ENCODE data around the gene KLC1.

Gene KLC1

DNA sequence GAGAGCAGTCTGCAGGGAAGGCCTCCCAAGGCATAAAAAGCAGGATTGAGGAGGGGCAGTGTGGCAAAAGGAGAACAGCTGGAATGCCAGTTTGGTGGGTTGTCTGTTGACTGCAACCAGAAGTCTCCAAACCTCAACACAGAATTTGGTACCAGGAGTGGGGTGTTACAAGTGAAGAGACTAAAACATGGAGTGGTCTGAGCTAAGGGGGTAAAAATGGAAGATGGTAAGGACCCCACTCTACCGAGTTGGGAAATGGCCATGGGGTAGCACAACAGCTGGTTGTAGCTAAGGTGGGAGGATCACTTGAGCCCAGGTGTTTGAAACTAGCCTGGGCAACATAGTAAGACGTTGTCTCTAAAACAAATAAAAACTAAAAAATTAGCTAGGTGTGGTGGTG, 17.8 kb upstream of the KLC1 start:
- Mint-ChIP-seq H3K4me1 (ENCODE audit: low read depth in 2 of 2) (peaks cover 18% of the 10 kb centered on the region in 2 donors), H3K9me3 (peaks cover 5 to 9% of the 10 kb centered on the region in 2 donors), H3K27ac (no peak overlapping the region), H3K27me3 (peaks cover 7 to 9% of the 10 kb centered on the region in 2 donors), H3K4me3 (no peak overlapping the region), H3K36me3 (ENCODE audit: insufficient read depth) (peaks cover 6% of the 10 kb centered on the region)
- no peak for DNase-seq
- ATAC-seq (replicated peaks) = no peak

DNA sequence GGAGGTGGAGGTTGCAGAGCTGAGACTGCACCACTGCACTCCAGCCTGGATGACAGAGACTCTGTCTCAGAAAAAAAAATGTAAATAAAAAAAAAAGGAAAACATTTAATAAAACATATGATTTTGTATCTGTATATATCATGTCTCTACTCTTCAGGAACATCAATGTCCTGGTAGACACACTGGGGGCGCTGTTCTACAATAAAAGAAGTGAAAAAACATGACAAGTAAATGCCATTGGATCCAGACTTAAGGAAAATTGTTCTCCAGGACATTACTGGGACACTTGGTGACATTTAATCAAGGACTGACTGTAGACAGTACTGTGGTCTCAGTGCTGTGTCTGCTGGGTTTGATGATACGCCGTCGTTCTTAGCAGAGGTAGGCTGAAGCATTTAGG, 15.5 kb upstream of the KLC1 start:
- Mint-ChIP-seq H3K4me1 (ENCODE audit: low read depth in 2 of 2) (no peaks in the 10 kb centered on the region), H3K4me3 (no peak overlapping the region), H3K27ac (no peak overlapping the region), H3K36me3 (ENCODE audit: insufficient read depth) (peaks cover 4% of the 10 kb centered on the region), H3K9me3 (peaks cover 5 to 9% of the 10 kb centered on the region in 2 donors), H3K27me3 (peaks cover 7 to 9% of the 10 kb centered on the region in 2 donors)
- no peak for ATAC-seq (replicated peaks)
- no peak for DNase-seq

DNA sequence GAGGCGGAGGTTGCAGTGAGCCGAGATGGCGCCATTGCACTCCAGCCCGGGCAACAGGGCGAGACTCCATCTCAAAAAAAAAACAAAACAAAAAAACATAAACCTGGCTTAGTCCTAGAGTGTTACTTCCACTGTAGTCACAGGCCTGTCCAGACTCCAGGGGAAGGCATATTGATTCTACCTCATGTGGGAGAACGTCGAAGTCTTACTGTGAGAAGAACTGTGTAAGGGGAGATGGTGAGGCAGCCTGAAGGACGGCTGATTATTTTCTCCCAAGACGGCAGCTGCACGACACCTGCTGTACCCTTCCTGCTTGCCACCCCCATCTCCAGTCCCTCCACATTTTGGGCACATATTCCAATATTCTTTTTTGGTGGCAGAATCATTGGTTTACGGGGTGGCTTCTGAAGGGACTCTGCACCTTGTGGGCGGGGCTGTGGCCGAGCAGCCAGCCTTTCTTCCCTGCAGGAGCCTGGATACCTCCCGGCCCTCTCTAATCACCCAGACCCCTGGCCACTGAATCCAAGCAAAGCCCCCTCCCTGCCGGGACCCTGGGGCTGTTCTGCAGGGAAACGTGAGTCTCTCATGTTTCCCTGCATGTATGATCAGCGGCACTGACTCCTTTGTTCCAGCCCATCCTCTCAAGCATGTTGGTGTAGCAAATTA, 12.2 kb upstream of the KLC1 start:
- Mint-ChIP-seq H3K27ac (peak overlapping the region in 1 of 2 donors; percentile 41), H3K36me3 (ENCODE audit: insufficient read depth) (peaks cover 4% of the 10 kb centered on the region), H3K27me3 (no peaks in the 10 kb centered on the region), H3K4me3 (no peak overlapping the region), H3K4me1 (ENCODE audit: low read depth in 2 of 2) (no peaks in the 10 kb centered on the region), H3K9me3 (no peaks in the 10 kb centered on the region)
- DNase-seq = no peak
- ATAC-seq (replicated peaks) = no peak

DNA sequence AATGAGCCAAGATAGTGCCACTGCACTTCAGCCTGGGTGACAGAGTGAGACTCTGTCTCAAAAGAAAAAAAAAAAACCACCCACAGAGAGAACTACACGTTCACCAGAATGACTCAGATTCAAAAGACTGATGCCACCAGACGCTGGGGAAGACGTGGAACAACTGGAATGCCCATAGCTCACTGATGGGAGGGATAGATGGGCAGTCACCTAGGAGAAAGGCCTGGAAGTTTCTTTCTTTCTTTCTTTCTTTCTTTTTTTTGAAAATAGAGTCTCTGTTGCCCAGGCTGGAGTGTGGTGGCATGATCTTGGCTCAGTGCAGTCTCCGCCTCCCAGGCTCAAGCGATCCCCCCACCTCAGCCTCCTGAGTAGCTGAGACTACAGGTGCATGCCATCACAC, 10.0 kb upstream of the KLC1 start:
- Mint-ChIP-seq H3K27me3 (no peaks in the 10 kb centered on the region), H3K27ac (no peak overlapping the region), H3K36me3 (ENCODE audit: insufficient read depth) (peaks cover 4% of the 10 kb centered on the region), H3K4me3 (no peak overlapping the region), H3K4me1 (ENCODE audit: low read depth in 2 of 2) (no peaks in the 10 kb centered on the region), H3K9me3 (no peaks in the 10 kb centered on the region)
- no peak for ATAC-seq (replicated peaks)
- DNase-seq = no peak

DNA sequence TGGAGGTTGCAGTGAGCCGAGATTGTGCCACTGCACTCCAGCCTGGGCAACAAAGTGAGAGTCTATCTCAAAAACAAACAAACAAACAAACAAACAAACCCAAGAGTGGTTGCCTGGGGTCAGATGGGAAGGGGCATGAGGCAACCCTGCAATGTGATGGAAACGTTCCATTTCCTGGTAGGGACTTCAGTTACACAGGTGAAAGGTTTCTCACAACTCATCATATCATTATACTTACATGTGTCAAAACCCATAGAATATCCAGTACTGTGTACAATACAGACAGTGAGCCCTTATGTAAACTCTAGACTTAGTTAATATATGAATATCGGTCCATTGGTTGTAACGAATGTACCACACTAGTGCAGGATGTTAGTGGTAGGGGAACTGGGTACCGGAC, 7.2 kb upstream of the KLC1 start:
- no peak for ATAC-seq (replicated peaks)

DNA sequence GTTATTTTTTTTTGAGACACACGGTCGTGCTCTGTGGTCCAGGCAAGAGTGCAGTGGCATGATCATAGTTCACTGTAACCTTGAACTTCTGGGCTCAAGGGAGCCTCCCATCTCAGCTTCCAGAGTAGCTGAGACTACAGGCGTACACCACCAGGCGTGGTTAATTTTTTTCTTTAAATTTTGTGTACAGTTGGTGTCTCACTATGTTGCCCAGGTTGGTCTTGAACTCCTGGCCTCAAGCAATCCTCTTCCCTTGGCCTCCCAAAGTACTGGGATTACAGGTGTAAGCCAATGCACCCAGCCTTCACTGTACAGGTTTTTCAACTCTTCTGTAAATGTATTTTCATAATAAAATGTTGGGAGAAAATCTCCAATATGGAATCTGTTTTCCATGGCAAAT, 5.7 kb upstream of the KLC1 start:
- Mint-ChIP-seq H3K36me3 (ENCODE audit: insufficient read depth) (peaks cover 16% of the 10 kb centered on the region), H3K27ac (no peak overlapping the region), H3K4me1 (ENCODE audit: low read depth in 2 of 2) (peaks cover 11 to 14% of the 10 kb centered on the region in 2 donors), H3K4me3 (no peak overlapping the region), H3K9me3 (no peaks in the 10 kb centered on the region), H3K27me3 (no peaks in the 10 kb centered on the region)
- DNase-seq = no peak
- ATAC-seq (replicated peaks) = no peak

More for the DNA sequence above, 7.2 kb upstream of the KLC1 start:
- Mint-ChIP-seq H3K4me3 (no peak overlapping the region), H3K27ac (no peak overlapping the region), H3K4me1 (ENCODE audit: low read depth in 2 of 2) (peaks cover 7 to 12% of the 10 kb centered on the region in 2 donors), H3K9me3 (no peaks in the 10 kb centered on the region), H3K27me3 (no peaks in the 10 kb centered on the region), H3K36me3 (ENCODE audit: insufficient read depth) (peaks cover 10% of the 10 kb centered on the region)
- no peak for DNase-seq

DNA sequence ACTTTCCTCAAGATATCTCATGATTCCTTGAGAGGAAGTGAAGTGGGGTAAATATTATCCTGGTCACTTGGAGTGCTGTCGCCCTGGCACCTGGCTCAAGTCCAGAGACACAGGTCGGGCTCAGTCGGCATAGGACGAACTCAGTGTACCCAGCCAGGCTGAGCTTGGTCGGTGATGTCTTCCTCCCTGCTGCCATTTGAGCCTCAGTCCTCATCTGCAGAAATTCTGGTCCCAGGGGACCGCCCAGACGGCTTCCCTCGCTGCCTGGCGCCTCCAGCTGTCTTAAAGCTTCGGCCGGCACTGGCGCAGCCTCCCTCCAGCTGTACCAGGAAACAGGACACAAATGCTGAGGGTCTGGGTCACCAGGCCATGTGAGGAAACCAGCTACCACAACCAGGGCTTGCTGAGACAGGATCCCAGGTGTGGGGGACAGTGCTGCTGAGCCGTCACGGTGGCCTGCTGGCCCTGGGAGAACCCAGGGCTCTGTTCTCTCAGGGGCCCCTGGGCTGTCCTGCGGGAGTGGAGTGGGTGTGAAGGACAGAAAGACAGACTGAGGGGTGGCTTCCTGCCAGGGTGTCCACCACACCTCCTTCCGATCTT, 5.0 kb upstream of the KLC1 start:
- Mint-ChIP-seq H3K4me3 (peak overlapping the region; percentile 69 to 71), H3K9me3 (no peaks in the 10 kb centered on the region), H3K27ac (no peak overlapping the region), H3K4me1 (ENCODE audit: low read depth in 2 of 2) (peaks cover 11 to 14% of the 10 kb centered on the region in 2 donors), H3K27me3 (no peaks in the 10 kb centered on the region), H3K36me3 (ENCODE audit: insufficient read depth) (peaks cover 18% of the 10 kb centered on the region)
- ATAC-seq (replicated peaks) = no peak
- no peak for DNase-seq

DNA sequence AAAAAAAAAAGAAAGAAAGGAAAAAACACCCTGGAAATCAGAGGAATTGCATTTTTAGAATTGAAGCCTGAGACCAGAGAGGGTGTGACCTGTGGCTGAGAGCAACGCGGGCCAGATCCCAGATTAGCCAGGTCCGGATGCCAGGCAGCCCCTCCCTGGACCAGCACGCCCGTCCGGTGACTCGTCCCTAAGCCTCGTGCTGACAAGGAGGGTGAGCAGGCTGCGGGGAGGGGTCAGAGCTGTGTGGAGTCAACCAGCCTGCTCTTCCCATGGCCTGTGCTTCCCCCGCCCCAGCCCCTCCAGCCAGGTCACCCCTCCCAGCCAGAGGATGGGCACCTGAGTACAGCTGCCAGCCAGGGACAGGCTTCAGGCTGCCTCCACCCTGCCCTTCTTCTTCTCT, 4.2 kb upstream of the KLC1 start:
- Mint-ChIP-seq H3K4me1 (ENCODE audit: low read depth in 2 of 2) (peaks cover 11 to 14% of the 10 kb centered on the region in 2 donors), H3K27me3 (no peaks in the 10 kb centered on the region), H3K27ac (peak overlapping the region; percentile 59 to 86), H3K9me3 (no peaks in the 10 kb centered on the region), H3K4me3 (peak overlapping the region; percentile 69 to 71), H3K36me3 (ENCODE audit: insufficient read depth) (peaks cover 19% of the 10 kb centered on the region)
- no peak for ATAC-seq (replicated peaks)
- DNase-seq = no peak

DNA sequence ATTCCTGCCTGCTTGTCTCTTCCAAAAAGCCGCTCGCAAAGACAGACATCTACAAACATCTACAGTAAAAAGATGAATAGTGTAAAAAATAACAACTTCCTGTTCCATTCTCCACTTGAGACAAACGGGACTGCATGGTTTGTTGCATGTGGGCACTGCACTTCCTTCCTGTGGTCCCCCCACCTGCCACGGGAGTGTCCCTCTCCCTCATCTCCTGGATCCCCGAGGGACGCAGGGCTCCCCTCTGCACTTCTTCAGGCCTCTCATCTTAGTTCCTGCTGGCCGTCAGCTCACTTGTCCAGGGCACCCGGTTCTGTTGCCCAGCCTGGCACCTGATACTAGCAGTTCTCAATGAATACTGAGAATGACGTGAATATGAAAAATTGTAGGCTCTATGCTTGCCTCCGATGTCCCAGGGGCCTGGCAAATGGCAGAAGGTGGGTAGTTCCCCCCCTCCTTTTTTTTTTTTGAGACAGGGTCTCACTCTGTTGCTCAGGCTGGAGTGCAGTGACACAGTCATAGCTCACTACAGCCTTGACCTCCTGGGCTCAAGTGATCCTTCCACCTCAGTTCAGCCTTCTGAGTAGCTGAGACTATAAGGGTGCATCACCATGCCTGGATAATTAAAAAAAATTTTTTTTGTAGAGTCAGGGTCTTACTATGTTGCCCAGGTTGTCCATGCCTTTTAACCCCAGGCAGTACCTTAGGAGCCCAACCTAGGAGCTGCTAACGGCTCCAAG, 3.5 kb upstream of the KLC1 start:
- DNase-seq = peak in 2 of 3 experiments; percentile 25 to 30
- Mint-ChIP-seq H3K27ac (peak overlapping the region; percentile 59 to 86), H3K9me3 (no peaks in the 10 kb centered on the region), H3K4me1 (ENCODE audit: low read depth in 2 of 2) (peaks cover 12 to 14% of the 10 kb centered on the region in 2 donors), H3K27me3 (no peaks in the 10 kb centered on the region), H3K36me3 (ENCODE audit: insufficient read depth) (peaks cover 23% of the 10 kb centered on the region), H3K4me3 (peak overlapping the region; percentile 69 to 71)
- ATAC-seq (replicated peaks) = peak; percentile 34

DNA sequence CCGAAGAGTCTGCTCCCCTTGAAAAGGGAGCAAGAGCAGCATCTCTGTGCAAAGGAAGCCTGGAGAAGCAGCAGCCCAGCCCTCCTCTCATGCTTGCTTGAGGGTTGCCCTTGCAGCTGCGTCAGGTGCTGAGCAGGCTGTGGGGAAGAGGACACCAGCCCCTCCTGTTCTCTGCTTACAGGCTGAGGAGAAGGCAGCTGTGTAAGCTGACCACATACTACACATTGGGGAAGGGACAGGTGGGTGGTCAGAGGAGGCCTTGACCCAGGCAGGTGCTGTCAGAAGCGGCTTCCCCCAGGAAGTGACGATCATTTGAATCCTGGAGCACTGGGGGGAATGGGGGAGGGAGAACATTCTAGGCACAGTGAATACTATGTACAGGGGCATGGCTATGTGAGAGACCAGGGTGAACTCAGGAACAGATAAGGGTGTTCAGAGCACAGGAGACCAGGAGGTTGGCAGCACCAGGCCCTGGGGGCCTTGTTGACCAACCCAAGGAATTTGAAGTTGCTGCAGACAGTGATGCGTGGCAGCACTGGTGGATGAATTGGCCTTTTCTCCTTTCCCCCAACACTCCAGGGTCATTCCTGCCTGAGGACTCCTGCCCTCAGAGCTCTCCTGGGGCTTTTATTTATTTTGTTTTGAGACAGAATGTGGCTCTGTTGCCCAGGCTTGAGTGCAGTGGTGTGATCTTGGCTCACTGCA, 2.7 kb upstream of the KLC1 start:
- Mint-ChIP-seq H3K9me3 (no peaks in the 10 kb centered on the region), H3K27me3 (no peaks in the 10 kb centered on the region), H3K4me3 (no peak overlapping the region), H3K36me3 (ENCODE audit: insufficient read depth) (peaks cover 23% of the 10 kb centered on the region), H3K4me1 (ENCODE audit: low read depth in 2 of 2) (peaks cover 14 to 17% of the 10 kb centered on the region in 2 donors), H3K27ac (no peak overlapping the region)
- DNase-seq = no peak
- no peak for ATAC-seq (replicated peaks)

DNA sequence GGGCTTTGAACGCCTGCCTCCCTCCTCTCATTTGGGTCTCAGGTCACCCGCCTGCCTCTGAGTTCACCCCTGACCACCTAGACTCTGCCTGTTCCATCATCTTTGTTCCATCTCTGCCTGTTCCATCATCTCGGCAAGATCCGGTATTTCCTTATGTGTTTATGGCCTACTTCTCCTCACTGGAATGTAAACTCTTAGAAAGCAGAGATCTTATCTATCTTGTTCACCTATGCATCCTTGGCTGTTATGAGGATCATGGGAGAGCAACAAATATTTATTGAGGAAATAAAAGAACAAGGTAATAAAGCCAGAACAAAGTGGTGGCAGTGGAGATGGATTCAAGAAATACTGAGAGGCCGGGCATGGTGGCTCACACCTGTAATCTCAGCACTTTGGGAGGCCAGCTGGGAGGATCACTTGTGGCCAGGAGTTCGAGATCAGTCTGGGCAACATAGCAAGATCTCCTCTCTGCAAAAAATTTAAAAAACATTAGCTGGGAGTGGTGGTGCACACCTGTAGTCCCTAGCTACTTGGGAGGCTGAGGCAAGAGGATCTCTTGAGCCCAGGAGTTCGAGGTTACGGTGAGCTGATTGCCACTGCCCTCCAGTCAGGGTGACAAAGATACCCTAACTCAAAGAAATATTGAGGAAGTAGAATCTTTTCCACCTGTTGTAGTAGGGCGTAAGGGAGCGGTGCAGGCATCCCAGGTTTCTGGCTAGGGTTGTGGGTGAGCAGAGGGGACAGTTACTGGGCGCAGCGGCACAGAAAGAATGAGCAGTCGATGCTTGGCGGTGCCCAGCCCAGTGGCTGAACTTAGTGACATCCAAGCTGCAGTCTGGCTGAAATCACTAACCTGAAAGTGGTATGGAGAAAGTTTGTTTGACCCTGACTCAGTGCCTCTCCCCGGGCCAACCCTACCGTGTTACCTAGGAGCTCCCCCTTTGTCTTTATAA, 1.7 kb upstream of the KLC1 start:
- no peak for DNase-seq
- H3K4me3 Mint-ChIP-seq = peak overlapping the region; percentile 48 to 84
- no peaks in the 10 kb centered on the region for H3K27me3 Mint-ChIP-seq
- H3K4me1 Mint-ChIP-seq (ENCODE audit: low read depth in 2 of 2) = peaks cover 15 to 19% of the 10 kb centered on the region in 2 donors
- H3K27ac Mint-ChIP-seq = peak overlapping the region; percentile 91 to 94
- no peaks in the 10 kb centered on the region for H3K9me3 Mint-ChIP-seq
- no peak for ATAC-seq (replicated peaks)
- peaks cover 24% of the 10 kb centered on the region for H3K36me3 Mint-ChIP-seq (ENCODE audit: insufficient read depth)

DNA sequence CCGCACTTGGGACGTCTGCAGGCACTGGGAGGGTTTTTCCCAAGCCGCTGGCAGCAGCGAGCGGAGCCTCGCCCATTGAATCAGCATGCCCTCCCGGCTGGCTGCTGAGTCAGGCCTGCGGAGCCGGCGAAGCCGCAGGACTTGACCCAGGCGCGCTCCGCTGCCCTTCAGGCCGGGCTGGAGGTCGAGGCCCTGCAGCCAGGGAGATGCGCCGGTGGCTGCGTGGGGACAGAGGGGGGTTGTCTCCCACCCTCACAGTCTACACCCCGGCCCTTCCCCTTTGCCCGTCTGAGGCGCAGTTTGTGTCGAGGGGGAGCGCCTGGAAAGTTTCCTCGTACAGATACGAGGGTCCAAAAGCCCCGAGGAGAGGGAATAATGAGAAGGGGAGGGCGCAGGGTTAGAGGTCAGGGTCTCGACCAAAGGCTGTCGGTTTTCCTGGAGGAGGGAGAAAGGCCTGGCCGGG, 759 bp upstream of the KLC1 start:
- DNase-seq = no peak
- Mint-ChIP-seq H3K4me3 (peak overlapping the region; percentile 84 to 86), H3K36me3 (ENCODE audit: insufficient read depth) (peaks cover 31% of the 10 kb centered on the region), H3K4me1 (ENCODE audit: low read depth in 2 of 2) (peaks cover 24% of the 10 kb centered on the region in 2 donors), H3K27ac (peak overlapping the region; percentile 91 to 94), H3K9me3 (no peaks in the 10 kb centered on the region), H3K27me3 (no peaks in the 10 kb centered on the region)
- no peak for ATAC-seq (replicated peaks)
